ENCODE measurements around the gene DAP.

- TF ChIP-seq ZNF274 (IDR thresholded peaks at IDR 0.05; ENCODE audit: low read depth, low read length) (no peak), SUZ12 (IDR thresholded peaks at IDR 0.05; ENCODE audit: extremely low read depth, insufficient read depth, insufficient read length) (no peak), YY1 (IDR thresholded peaks at IDR 0.05; ENCODE audit: insufficient read depth, insufficient read length) (no peak)
Observed at GRCh38 chr5:10695055-10695649, 65.9 kb downstream of the DAP start.

Data from NT2/D1 (cell line).